ENCODE data around the gene CNOT1. TPM values are rescaled to one million over a fixed set of nuclear protein-coding genes. Genes with fewer than 3 reads are reported as not detected.

The CNOT1 gene
- total RNA-seq, 1 donor from 2014 or later = 68.3 TPM

DNA sequence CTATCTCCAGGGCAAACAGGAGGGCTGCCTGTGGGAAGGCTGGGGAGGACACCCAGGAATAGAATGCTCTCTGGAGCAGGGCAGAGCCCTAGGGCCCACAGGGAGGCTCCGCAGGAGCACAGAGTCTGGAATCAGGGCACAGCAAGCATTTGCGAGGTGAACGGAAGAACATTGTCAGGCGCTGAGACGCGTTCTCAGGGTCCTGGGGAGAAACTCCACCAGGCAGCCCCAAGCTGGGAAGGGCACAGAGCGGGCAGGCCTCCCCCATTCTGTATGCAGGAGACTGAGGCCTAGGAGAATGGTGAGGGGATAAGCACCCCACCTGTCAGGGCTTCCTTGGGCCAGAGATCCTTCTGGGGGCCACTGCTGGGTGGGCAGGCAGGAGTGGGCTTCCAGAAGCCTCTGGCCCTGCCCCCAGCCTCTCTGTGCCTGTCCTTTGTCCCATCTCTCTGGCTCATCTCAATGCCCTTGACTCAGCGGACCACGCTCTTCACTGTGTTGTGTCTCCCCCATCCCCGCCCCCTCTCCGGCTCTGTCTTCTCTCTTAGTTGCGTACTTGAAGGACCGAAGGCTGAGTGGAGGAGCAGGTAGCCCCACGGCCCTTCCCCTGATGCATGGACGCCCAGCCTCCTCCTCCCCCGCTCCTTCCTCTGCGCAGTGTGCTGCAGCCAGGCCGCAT, 119.4 kb downstream of the CNOT1 start:
- no peak for DNase-seq
- no peak for ATAC-seq (ENCODE audit: poor library complexity)
- intact Hi-C loops (cut with DNase I) = loop anchor here (10.0 kb wide), 1 partner anchor 125 kb away; no protein-coding TSS in a partner anchor

DNA sequence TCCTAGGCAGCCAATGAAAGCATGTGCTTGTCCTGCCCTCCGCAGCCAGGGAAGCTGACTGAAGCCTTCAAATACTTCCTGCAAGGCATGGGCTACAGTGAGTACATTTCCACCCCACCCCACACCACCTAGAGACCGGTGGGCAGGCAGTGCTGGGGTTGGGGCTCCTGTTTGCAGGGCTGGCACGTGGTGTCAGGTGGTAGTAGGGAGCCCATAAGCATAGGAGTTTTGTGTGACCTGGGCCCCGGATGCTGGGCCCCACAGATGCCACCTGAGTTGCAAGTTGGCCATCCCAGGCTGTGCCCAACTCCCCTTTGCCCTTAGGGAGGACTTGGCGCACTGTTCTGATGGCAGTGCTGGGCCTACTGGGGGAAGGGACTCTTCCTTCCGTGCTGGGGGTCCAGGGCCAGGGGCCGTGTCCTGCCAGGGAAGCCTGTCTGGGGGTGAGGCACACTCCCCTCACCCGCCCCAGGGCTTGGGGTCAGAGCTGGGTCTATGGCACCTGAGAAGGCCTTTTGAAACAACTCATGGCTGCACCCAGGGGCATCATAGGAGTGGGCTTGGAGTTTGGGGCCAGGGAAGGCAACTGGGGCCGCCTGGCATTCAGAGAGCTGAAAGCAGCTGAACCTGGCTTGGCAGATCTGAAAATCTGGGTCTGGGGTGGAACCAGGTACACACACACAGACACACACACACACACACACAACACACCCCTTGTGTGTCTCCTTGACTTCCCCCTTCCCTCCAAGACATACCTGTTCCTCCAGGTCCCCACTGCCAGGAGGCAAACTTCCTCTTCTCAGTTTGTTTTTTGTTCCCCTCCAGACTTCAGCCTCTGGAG, 120.2 kb downstream of the CNOT1 start:
- DNase-seq = no peak
- intact Hi-C loops (cut with DNase I) = loop anchor here (10.0 kb wide), 1 partner anchor 125 kb away; no protein-coding TSS in a partner anchor
- no peak for ATAC-seq (ENCODE audit: poor library complexity)

DNA sequence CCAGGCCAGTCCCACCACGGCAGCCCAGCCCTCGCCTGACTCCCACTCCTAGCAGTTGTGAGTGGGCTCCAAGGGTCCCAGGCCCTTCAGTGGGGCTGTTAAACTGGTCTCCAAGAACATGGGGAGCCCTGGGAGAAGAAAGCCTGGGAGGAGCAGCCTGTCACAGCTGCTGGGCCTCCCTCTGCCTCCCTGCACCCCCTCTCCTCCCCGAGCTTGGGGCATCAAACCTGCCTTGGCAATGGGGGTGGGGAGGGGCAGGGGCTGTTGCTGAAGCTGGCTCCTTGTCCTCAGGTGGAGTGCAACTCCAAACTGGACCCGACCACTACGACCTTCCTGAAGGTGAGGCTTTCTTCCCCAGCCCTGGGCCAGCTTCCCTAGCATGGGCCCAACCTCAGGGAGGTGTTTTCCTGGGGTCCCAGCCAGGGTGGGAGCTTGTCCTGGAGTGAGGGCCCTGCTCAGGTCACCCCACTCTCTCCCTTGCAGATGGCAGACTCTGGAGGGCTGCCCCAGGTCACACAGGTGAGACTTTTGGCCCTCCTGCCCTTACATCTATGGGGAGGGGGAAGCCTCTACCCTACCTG, 120.9 kb downstream of the CNOT1 start:
- DNase-seq = no peak
- no peak for ATAC-seq (ENCODE audit: poor library complexity)
- intact Hi-C loops (cut with DNase I) = no loop called here

DNA sequence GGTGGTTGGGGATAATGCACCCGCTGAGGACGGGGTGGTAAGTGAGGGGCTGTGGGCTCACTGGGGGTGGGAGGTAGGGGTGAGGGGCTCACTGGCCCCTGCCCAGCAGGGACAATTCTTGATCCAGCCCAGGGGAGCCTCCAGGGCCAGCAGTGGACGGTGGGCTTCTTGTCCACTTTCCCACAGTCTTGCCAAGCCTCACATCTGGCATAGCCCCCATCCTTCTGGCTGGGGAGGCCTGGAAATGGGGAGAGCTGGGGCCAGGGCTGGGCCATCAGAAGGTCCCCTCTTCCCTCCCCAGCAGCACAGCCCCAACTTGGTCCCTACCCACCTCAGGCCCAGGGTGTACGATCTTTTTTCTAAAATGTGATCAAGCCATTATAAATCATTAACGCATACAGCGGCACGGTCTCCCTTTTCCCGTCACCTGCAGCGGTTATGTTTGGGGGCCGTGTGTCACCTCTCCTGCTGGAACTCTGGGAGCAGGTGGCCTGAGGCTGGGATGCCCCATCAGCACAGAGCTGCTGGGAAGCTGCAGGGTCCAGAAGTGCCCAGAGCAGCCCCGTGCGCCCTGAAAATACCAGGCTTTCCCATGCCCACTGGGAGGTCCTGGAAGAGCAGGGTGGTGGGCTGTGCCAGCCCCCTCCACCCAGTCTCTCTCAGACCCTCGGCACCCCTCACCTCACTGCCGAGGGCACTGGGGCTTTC, 121.5 kb downstream of the CNOT1 start:
- DNase-seq (no peak), ATAC-seq (ENCODE audit: poor library complexity) (no peak)
- intact Hi-C loops (cut with DNase I) = no loop called here

DNA sequence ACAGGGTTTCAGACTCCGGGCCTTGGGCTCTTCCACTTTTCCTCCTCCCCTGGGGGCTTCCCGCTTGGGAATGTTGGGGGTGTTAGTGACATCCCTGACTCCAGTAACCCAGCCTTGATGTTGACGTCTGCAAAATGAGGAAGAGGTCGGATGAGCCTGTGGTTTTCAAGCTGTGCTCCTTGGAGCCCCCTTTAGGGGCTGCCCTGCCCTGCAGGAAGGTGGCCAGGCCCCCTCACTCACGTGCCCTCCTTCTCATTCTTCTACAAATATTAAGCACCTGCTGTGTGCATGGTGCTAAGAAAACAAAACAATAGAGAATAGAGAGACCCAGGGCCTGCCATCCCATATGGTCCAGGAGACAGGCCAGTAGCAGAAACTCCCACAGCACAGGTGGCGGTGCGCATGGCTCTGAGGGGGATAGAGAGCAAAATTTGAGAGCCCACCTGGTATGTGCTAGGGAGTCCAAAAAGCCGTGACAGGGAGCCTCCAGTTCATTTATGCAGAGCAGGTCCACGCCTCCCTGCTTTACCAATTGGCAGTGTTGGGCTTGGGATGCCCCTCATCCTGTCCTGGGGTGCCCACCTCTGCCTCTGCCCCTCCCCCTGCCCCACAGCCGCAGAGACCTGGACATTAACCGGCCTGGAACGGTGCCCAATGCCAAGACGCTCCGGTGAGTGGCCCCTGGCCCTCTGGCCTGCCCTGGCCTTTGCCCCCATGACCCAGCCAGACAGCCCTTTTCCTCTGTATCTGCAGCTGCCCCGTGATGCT, 122.2 kb downstream of the CNOT1 start:
- no peak for ATAC-seq (ENCODE audit: poor library complexity)
- intact Hi-C loops (cut with DNase I) = no loop called here
- no peak for DNase-seq

DNA sequence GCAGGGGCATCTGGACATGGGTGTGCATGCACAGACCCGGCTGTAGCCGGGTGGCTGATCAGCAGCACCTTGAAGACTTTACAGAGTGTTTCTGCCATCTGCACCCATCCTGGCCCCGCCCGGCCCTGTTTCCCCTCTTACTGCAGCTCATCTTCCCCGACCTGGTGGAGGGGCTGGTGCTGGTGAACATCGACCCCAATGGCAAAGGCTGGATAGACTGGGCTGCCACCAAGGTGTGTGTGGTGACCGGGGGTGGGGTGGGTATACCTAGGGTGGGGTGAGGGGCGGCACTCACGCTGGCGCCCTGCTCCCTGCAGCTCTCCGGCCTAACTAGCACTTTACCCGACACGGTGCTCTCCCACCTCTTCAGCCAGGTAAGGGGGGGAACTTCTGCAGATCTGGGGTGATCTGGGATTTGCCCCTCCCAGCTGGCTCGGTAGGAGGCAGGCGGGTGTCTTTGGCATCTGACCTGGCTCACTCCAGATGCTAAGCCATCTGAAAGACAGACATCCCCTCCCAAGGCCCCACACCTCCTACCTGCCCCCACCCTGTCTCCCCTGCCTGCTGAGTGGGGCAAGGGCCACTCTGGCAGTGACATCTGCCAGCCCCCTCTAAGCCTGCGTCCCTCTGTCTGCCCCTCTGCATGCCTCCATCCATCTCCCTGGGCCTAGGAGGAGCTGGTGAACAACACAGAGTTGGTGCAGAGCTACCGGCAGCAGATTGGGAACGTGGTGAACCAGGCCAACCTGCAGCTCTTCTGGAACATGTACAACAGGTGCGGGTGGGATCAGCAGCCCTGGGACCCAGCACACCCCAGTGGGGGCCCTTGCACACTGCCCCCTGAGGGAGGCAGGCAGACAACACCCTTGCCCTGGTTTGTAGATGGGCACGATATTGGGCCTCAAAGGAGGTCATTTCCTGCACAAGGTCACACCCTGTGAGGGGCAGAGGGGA, 123.1 kb downstream of the CNOT1 start:
- no peak for DNase-seq
- intact Hi-C loops (cut with DNase I) = no loop called here
- ATAC-seq (ENCODE audit: poor library complexity) = no peak

DNA sequence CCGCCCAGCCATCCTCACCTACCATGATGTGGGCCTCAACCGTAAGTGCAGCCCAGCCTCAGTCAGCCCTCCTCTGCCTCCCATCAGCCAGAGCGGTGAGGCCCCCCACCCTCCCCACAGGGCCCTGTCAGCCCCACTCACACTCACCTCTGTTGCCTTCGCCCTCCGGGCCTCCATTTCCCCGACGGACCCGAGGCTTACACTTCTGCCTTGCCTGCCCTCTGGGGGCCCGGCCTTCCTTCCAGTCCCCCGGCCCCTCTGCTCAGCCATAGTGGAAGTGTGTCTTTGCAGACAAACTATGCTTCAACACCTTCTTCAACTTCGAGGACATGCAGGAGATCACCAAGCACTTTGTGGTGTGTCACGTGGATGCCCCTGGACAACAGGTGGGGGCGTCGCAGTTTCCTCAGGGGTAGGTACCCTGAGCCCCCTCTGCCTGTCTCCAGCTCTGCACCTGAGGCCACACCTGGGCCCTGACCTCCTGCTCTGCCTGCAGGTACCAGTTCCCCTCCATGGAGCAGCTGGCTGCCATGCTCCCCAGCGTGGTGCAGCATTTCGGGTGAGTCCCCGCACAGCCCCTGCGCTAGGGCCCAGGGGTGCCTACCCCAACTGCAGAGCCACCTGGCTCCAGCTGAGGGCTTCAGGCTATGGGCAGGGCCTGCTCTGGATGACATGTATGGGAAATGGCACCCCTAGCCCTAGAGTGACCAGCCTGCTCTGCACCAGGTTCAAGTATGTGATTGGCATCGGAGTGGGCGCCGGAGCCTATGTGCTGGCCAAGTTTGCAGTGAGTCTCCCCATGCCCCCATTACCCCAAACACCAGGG, 125.5 kb downstream of the CNOT1 start:
- no peak for DNase-seq

DNA sequence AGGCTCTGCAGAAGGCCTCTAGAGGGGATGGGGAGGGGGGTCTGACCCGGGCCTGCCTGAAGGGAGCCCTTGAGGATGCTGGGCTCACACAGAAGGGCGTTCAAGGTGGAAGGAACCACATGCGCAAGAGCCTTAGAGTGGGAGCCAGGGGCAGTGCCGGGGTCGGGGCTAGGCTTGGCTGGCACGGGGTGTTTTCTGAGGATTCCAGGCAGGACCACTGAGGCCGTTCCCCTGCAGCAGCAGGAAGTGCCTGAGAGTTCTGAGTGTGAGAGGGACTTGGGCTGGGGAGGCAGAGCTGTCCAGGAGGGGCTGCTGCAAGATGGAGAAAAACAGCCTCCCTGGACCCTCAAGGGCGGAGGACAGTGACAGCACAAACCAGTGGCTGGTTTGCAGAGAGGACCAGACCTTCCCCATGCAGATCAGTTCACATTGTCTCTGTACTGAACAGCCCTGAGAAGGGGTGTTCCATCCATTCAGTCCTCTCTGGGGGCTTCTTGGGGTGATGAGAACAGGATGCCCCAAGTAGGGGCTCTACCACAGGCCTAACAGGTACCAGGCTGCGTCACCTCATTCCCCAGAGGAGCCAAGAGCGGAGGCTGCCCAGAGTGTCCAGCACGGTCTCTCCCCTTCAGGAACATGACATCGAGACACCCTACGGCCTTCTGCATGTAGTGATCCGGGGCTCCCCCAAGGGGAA, 126.3 kb downstream of the CNOT1 start:
- DNase-seq (no peak), ATAC-seq (ENCODE audit: poor library complexity) (no peak)
- intact Hi-C loops (cut with DNase I) = no loop called here

More for the DNA sequence above, 125.5 kb downstream of the CNOT1 start:
- intact Hi-C loops (cut with DNase I) = no loop called here
- ATAC-seq (ENCODE audit: poor library complexity) = no peak

DNA sequence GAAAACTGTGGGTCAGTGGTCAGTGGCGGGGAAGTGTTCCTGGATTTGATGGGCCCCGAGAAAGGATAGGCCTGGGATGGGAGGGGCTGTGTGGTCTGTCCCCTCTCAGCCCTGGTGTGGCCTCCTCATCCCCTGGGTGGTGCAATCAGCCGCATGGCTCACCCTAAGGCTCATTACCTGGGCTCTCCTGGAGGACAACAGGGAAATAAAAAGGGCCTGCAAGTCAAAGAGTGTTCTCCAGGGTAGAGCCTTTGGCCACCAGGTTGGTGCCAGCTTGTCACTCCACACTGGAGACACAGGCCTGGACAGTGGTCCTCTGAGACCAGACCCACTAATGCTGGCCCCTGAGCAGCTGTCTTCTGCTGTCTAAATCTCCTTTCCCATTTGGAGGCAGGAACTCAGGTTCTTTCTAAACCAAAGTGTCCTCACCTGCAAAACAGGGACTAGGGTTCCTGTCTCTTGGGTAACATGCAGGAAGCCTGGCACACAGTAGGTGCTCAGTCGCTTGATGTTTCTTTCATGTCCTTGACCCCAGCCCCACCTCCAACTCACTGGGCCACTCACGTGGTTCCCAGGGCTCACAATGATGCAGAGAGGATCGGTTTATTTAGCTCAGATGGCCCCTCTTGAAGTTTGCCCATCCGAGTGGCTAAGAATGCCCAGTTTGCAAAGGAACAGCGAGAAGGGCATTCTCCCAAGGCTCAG, 127.3 kb downstream of the CNOT1 start:
- DNase-seq = no peak
- intact Hi-C loops (cut with DNase I) = no loop called here
- no peak for ATAC-seq (ENCODE audit: poor library complexity)

DNA sequence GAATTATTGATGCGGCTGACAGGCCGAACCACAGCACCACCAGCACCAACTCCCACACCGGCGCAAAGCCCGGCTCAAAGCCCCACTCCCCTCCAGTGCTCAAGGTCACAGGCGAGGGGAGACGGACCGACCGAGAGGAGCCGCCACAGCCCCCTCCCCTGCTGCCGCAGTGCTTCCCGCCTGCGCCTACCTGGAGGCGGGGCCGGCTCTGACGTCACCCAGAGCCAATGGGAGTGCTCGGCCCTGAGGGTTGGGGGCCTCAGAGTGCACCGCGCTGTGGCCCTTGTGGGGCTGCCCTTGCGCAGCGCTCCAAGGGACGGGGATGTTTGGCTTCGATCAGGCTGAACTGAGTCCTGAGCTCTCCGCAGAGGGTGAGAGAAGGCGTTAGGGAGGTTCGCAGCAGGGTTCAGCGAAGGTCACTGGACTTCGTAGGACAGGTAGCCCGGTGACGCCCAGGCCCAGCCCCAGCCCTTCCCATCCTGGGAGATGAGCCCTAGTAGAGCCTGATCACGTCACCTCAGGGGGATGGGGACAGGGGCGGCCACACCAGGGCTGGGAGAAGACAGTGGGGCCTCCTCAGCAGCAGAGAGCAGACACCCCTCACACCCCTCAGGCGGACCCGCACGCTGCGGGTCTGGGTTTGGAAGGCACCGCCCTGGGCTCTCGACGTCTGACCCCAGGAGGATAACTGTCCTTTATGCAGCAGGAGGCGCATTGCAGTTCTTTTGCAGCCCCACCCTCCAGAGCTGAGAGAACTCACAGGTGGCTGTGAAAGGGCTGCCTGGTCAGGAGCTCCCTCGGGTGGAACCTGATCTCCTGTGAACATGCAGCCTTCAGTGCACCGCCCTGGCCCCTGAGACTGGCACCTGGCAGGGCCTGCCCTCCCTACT, 128.1 kb downstream of the CNOT1 start:
- ATAC-seq (ENCODE audit: poor library complexity) (peak; percentile 9), DNase-seq (no peak)
- intact Hi-C loops (cut with DNase I) = no loop called here

DNA sequence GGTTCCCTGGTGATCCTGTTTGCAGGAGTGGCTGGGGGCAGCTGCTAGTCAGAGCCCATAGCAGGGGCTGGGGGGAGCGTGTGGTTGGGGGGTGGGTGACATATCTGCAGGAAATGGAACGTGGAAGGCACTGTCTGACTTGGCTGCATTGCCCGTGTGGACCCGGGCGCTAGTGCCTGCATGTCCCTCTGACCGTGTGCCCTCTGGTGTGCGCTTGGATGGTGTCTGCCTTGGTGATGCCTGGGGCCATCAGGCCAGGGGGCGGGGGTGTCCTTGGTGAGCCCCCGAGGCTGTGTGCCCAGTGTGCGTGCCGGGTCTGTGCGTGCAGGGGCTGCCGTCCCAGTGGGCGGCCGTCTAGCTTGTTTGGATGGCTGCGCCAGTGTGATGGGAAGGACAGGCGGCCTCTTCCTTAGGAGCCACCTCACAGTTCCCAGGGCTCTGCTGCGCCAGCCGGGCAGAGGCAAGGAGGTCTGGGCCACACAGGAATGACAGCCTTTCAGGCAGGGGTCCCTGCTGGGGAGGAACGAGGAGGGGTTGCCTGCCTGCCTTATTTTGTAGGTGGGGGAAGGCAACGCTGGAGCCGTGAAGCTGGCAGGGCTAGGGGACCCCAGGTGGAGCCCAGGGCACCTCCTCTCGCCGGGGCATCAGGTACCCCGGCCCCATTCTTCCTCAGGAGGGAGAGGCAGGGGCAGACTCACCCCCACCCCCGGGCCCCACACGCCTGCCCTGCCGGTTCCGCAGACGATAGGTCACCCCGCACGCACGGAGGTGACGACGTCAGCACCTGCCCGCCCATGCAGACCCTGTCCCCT, 129.0 kb downstream of the CNOT1 start:
- no peak for DNase-seq
- intact Hi-C loops (cut with DNase I) = no loop called here
- no peak for ATAC-seq (ENCODE audit: poor library complexity)

DNA sequence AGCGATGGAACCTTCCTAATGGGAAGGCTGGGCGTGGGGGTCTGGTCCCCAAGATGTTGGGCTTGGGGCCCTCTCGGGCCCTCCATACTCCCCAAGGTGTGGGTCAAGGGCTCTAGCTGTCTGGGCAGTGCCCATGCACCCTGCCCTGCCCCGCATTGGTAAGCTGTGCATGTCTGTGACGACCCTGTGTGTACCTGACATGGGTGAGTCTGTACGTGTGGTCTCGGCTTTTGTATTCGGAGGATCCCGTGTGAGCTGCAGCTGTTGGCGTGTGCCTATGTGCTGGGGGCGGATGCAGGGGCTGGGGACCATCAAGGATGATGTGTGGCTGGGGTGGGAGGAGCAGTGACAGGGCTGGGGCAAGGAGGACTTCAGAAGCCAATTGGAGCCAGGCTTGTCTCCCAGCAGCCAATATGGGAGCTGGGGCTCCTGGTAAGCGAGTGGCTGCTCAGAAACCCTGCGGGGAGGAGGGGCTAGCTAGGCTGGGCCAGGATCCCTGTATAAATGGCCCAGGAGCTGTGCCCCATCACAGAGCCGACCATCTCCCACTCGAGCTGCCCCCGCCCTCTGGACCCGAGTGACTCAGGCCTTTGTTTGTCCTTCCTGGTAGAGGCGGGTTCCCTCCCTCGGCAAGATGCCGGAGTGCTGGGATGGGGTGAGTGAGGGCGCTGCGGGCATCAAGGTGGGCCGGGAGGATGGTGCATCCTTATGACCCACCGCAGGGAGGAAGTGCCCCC, 129.8 kb downstream of the CNOT1 start, which contains the start of gene NDRG4:
NDRG4 (plus strand) TSS at position 529 of the 737 bp plus-strand sequence; CDS start at position 635, 106 bp downstream.
- DNase-seq (no peak), ATAC-seq (ENCODE audit: poor library complexity) (no peak)
- intact Hi-C loops (cut with DNase I) = no loop called here

DNA sequence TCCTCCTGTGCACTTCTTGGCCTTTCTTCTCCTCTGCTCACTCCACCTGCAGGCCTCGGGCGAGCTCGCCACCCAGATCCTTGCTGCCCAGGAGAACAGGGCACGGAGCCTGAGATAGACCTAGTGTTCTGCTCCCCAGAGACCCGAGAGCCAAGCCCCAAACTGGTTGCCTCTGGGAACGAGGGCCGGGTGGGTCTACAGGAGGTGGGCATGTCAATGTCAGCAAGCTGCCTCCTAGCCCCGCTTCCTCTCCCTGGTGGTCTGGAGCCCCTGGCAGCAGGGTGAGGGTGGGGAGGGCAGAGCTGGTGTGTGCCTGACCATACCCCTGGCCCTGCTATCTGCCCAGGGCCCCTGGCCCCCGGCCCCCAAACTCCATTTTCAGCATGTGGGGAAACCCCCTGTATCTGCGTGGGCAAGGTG, 130.5 kb downstream of the CNOT1 start:
- intact Hi-C loops (cut with DNase I) = no loop called here
- ATAC-seq (ENCODE audit: poor library complexity) = no peak
- DNase-seq = no peak

Data from Right ventricle myocardium superior (tissue), 1 donor.